B cell (primary cell): ENCODE measurements around the gene SPA17. TPM values are rescaled to one million over a fixed set of nuclear protein-coding genes. Genes with fewer than 3 reads are reported as not detected.

Source experiments
- ATAC-seq: fragments of 200-7000 bp; cut with Tn5 transposase; one replicate; pipeline ENCODE4 v1.10.0; 2021; ENCODE audit warnings: low read depth, mild to moderate bottlenecking, moderate number of reproducible peaks, moderate library complexity
- CTCF ChIA-PET: fragments of 350-600 bp; sonication (Branson Sonifier 250); formaldehyde crosslinking; loops from one replicate; lab custom pipeline; 2021; ENCODE audit warnings: antibody characterized with exemption, inconsistent platforms; lab: Charles Lee
- POLR2A ChIA-PET: fragments of 350-600 bp; sonication (Branson Sonifier 250); formaldehyde crosslinking; loops from one replicate; lab custom pipeline; 2021; ENCODE audit warnings: antibody characterized with exemption; lab: Charles Lee
- DNase-seq: peaks from one replicate; pipeline ENCODE4 v3.0.0; 2013
- H2AFZ ChIP-seq: 2 replicates; pipeline ENCODE4 v1.6.1; 2012; ENCODE audit warnings: mild to moderate bottlenecking, low read depth, low read length; ENCODE audit not compliant: insufficient read depth, poor library complexity, severe bottlenecking
- H3K27ac ChIP-seq, 2 donors: 1 replicate in 1 of 2; 2 replicates in 1 of 2; pipeline ENCODE4 v1.5.1; 2012 to 2013; ENCODE audit warnings: low read length in 2 of 2, mild to moderate bottlenecking in 2 of 2, moderate library complexity in 1 of 2
- H3K27me3 ChIP-seq, 4 experiments: fragments of 200-600 bp in 1 of 4; sonication (generic) in 1 of 4; replicated peaks in 1 of 4; 1 replicate in 2 of 4; 2 replicates in 2 of 4; pipeline versions ENCODE4 v1.6.1 to v1.7.0; 2013 to 2016; ENCODE audit warnings: low read length in 3 of 4, mild to moderate bottlenecking in 2 of 4, mixed read lengths in 1 of 4, moderate library complexity in 1 of 4; ENCODE audit not compliant: insufficient read depth in 4 of 4, control insufficient read depth in 3 of 4; ENCODE audit errors: control extremely low read depth in 1 of 4
- H3K36me3 ChIP-seq, 2 experiments: replicated peaks in 1 of 2; 1 replicate in 1 of 2; 2 replicates in 1 of 2; pipeline versions ENCODE4 v1.6.1 to v1.7.1; 2013; ENCODE audit warnings: low read length in 1 of 2; ENCODE audit not compliant: insufficient read depth in 2 of 2, control insufficient read depth in 1 of 2; ENCODE audit errors: control extremely low read depth in 1 of 2, extremely low read depth in 1 of 2
- H3K4me1 ChIP-seq, 2 donors: fragments of 200-600 bp in 1 of 2; sonication (generic) in 1 of 2; 1 replicate in 1 of 2; 2 replicates in 1 of 2; pipeline versions ENCODE4 v1.5.1 to v1.6.1; 2013 to 2017; ENCODE audit warnings: low read length in 2 of 2; ENCODE audit not compliant: control insufficient read depth in 2 of 2, insufficient read depth in 2 of 2
- H3K4me2 ChIP-seq: replicated peaks from 2 replicates; pipeline ENCODE3; 2012; ENCODE audit warnings: mild to moderate bottlenecking, low read depth, low read length; ENCODE audit not compliant: poor library complexity, severe bottlenecking
- H3K4me3 ChIP-seq, 5 experiments: fragments of 200-600 bp in 1 of 5; sonication (generic) in 1 of 5; 1 replicate in 3 of 5; 2 replicates in 2 of 5; pipeline versions ENCODE4 v1.5.1 to v1.7.0; 2011 to 2016; ENCODE audit warnings: low read length in 4 of 5, mild to moderate bottlenecking in 4 of 5, low read depth in 2 of 5, control low read depth in 1 of 5, moderate library complexity in 1 of 5; ENCODE audit not compliant: insufficient read depth in 1 of 5; ENCODE audit errors: control extremely low read depth in 1 of 5, extremely low read depth in 1 of 5
- H3K79me2 ChIP-seq: fragments of 200-600 bp; sonication (generic); one replicate; pipeline ENCODE4 v1.6.0; 2016; ENCODE audit warnings: low read length; ENCODE audit not compliant: control insufficient read depth, insufficient read depth
- H3K9ac ChIP-seq: fragments of 200-600 bp; sonication (generic); 2 replicates; pipeline ENCODE4 v1.6.1; 2017; ENCODE audit warnings: mild to moderate bottlenecking, low read length, moderate library complexity
- H3K9me3 ChIP-seq, 3 donors: one replicate each; pipeline versions ENCODE4 v1.6.1 to v1.7.1; 2013; ENCODE audit warnings: low read length in 2 of 3; ENCODE audit not compliant: control insufficient read depth in 2 of 3, insufficient read depth in 1 of 3; ENCODE audit errors: control extremely low read depth in 1 of 3
- H4K20me1 ChIP-seq: 2 replicates; pipeline ENCODE4 v1.6.0; 2012; ENCODE audit warnings: mild to moderate bottlenecking, low read length; ENCODE audit not compliant: insufficient read depth, control insufficient read depth, poor library complexity, severe bottlenecking
- H3K27ac Mint-ChIP-seq: one replicate; pipeline ENCODE4 v1.8.0; 2021; ENCODE audit warnings: mixed read lengths
- H3K27me3 Mint-ChIP-seq: one replicate; pipeline ENCODE4 v1.8.0; 2021; ENCODE audit warnings: mixed read lengths
- H3K4me1 Mint-ChIP-seq: one replicate; pipeline ENCODE4 v1.8.0; 2021; ENCODE audit warnings: mixed read lengths
- H3K4me3 Mint-ChIP-seq: one replicate; pipeline ENCODE4 v1.8.0; 2021; ENCODE audit warnings: mixed read lengths
- H3K9me3 Mint-ChIP-seq: one replicate; pipeline ENCODE4 v1.8.0; 2022; ENCODE audit warnings: mixed read lengths; ENCODE audit not compliant: insufficient read depth
- CTCF ChIP-seq: fragments of 200-600 bp; IDR thresholded peaks from one replicate; pipeline ENCODE4 v1.8.0; 2022; ENCODE audit warnings: antibody characterized with exemption, mild to moderate bottlenecking
- EZH2 ChIP-seq: IDR thresholded peaks from 2 replicates; pipeline ENCODE4 v1.6.1; 2012; ENCODE audit warnings: borderline replicate concordance, low read depth, mild to moderate bottlenecking, moderate library complexity, low read length; ENCODE audit not compliant: insufficient read depth, poor library complexity, severe bottlenecking
- WGBS: methylation state at CpG from one replicate; pipeline ENCODE4 v1.1.5; 2013; ENCODE audit warnings: missing lambda C conversion rate; ENCODE audit not compliant: insufficient coverage; 5-methylcytosine and 5-hydroxymethylcytosine counted together
- intact Hi-C: fragments of 100-400 bp; cut with micrococcal nuclease; formaldehyde crosslinking; loops from one replicate; pipeline ENCODE4 v1.10.0; 2022
- polyA plus RNA-seq: library from polyadenylated mRNA; depleted of rRNA; stranded (reverse); fragments of >200 nt; gene quantifications from 2 replicates; pipeline ENCODE4 v1.2.3, GENCODE V29; 2012
- total RNA-seq, 2 donors: library from RNA; stranded (reverse); fragments of 120-200 nt in 1 of 2; gene quantifications; 1 replicate in 1 of 2; 2 replicates in 1 of 2; pipeline versions ENCODE4 v1.2.3 to v1.2.4, GENCODE V29; 2013 to 2022

SPA17 gene
- total and polyA plus RNA-seq, 2 donors (not counting 1 experiment from before 2014, with no cell fraction given) = 0.21 to 0.76 TPM

DNA sequence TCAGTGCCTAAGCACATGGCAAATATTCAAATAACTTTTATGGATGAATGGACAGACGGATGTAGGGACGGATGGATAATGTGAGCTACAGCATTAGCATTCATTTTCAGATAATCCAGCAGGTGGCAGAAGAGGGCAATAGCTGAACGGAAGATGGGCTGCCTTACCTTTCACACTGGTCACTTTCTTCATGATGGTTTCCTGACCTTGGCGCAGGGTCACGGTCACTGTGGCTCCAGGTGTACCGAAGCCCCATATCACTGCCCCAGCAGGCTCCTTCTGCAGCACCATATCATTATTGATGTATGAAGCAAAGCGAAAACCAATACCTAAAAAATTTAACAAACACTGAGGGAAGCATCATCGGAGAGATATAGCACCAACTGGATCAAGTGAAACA, 4.5 kb upstream of the SPA17 start:
- peaks cover 21 to 28% of the 10 kb centered on the region in 2 donors for H3K4me1 ChIP-seq
- ATAC-seq (no peak), DNase-seq (peak; percentile 73)
- no peaks in the 10 kb centered on the region for H3K36me3 ChIP-seq
- Mint-ChIP-seq H3K4me1 (peaks cover 23% of the 10 kb centered on the region), H3K27me3 (no peaks in the 10 kb centered on the region), H3K9me3 (no peaks in the 10 kb centered on the region), H3K27ac (no peak overlapping the region), H3K4me3 (no peak overlapping the region)
- no peak overlapping the region for H3K9ac ChIP-seq
- no peak overlapping the region for H3K27ac ChIP-seq
- H3K4me2 ChIP-seq = no peak overlapping the region
- TF ChIP-seq EZH2 (no peak), CTCF (peak; percentile 96)
- no peaks in the 10 kb centered on the region for H3K27me3 ChIP-seq
- no peaks in the 10 kb centered on the region for H3K9me3 ChIP-seq
- H4K20me1 ChIP-seq = no peaks in the 10 kb centered on the region
- no peak overlapping the region for H3K4me3 ChIP-seq
- H2AFZ ChIP-seq = no peak overlapping the region
- H3K79me2 ChIP-seq = no peaks in the 10 kb centered on the region
- intact Hi-C loops = loop anchor here (1.0 kb wide), 5 partner anchors 78 to 207 kb away; no protein-coding TSS in a partner anchor
- POLR2A ChIA-PET = no interaction called here
- CTCF ChIA-PET = interaction anchor here (0.7 to 6.5 kb wide), 39 partner anchors 9 to 473 kb away, joined by 3 to 202 read pairs (median 5); partner anchors contain the start of genes ESAM, MSANTD2, TBRG1 and VSIG2
- WGBS = 82% methylated on average over 2 of the region's 8 CpGs

GRCh38 chr11:124670732-124671131, 3.0 kb upstream of the SPA17 start:
- no peak for ATAC-seq
- no peak overlapping the region for H3K27ac ChIP-seq
- 20% methylated on average over 1 of the region's 3 CpGs for WGBS
- no peaks in the 10 kb centered on the region for H4K20me1 ChIP-seq
- TF ChIP-seq CTCF = no peak
- TF ChIP-seq EZH2 = no peak
- no peaks in the 10 kb centered on the region for H3K9me3 ChIP-seq
- peak overlapping the region; percentile 34 for H3K4me2 ChIP-seq
- ChIA-PET POLR2A (interaction anchor here (0.6 kb wide), 1 partner anchor 392 kb away, joined by 3 read pairs; the partner anchor contains the start of gene SLC37A2), CTCF (interaction anchor here (0.9 to 6.5 kb wide), 20 partner anchors 8 to 472 kb away, joined by 3 to 202 read pairs (median 4); partner anchors contain the start of genes ESAM, MSANTD2 and VSIG2)
- H2AFZ ChIP-seq = no peak overlapping the region
- DNase-seq = peak; percentile 60
- Mint-ChIP-seq H3K4me1 (peaks cover 25% of the 10 kb centered on the region), H3K27ac (peak overlapping the region; percentile 22), H3K9me3 (no peaks in the 10 kb centered on the region), H3K27me3 (no peaks in the 10 kb centered on the region), H3K4me3 (no peak overlapping the region)
- H3K4me1 ChIP-seq = peaks cover 23 to 32% of the 10 kb centered on the region in 2 donors
- no peak overlapping the region for H3K9ac ChIP-seq
- no peaks in the 10 kb centered on the region for H3K79me2 ChIP-seq
- intact Hi-C loops = loop anchor here (5.0 kb wide), 1 partner anchor 57 kb away; no protein-coding TSS in a partner anchor
- H3K36me3 ChIP-seq = no peaks in the 10 kb centered on the region
- H3K4me3 ChIP-seq = no peak overlapping the region
- H3K27me3 ChIP-seq = no peaks in the 10 kb centered on the region
